Measurements from ENCODE around the gene SERINC5.

SERINC5 gene

DNA sequence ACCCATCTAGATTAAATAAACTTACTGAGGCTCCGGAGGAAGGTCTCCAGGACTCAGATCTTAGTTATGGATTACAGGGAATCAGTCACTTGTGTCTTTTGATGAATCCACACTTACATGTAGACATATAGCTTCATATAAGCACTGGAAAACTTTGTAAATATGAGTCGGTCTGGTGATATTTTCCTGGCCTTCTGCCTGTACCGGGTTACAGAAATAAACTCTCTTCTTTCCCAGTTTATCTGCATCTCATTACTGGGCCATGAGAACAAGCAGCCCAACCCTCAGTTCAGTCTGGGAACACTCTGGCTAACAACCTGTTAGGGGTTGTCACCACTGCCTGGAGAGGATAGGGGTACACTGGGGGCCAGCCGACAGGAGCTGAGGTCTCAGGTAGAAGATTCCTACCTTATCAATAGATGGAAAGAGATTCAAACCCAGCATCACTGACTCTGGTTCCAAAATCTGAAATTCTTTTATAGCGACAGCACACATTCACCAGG, 161.6 kb downstream of the SERINC5 start:
- DNase-seq (ENCODE audit: low spot score) = no peak

DNA sequence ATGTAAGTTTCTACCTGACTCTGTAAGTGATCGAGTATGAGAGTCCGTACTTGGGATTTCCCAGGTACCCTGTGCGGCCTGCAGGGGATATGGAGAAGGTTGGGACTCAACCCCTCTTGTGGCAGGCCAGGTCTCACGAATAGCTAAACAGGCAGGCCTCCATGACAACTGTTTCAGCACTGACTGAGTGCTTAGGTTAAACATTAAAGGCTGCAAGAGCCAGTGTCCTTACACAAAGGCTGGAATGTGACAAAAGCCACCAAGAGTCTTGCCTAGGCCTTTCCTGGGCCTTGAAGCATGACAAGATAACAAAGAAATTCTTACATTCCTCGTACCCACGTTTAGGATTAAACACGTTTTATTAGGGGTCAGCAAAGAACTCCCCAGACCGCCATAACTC, 162.1 kb downstream of the SERINC5 start:
- DNase-seq (ENCODE audit: low spot score) = no peak

DNA sequence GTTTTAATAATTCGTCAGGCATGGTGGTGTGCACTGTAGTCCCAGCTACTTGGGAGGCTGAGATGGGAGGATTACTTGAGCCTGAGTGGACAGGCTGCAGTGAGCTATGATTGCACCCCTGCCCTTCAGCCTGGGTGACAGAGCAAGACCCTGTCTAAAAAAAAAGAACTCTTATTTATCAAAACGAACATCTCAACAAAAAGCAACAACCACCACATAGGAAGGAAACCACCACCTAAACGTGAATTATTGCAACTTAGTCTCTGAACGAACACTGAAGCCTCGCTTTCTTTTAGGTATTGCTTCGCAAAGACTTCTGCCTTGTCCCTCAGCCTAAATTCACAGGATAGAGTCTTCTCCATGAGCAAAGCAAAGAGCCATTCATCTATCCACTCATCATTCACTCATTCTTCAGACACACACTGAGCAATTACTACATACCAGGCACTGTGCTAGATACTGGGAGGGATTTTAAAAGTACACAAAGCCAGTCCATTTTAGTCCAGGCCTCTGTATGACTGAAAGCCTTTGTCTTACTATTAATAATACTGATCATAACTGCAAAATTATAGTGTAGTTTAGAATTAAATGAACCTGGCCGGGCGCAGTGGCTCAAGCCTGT, 163.3 kb downstream of the SERINC5 start:
- no peak for DNase-seq (ENCODE audit: low spot score)

DNA sequence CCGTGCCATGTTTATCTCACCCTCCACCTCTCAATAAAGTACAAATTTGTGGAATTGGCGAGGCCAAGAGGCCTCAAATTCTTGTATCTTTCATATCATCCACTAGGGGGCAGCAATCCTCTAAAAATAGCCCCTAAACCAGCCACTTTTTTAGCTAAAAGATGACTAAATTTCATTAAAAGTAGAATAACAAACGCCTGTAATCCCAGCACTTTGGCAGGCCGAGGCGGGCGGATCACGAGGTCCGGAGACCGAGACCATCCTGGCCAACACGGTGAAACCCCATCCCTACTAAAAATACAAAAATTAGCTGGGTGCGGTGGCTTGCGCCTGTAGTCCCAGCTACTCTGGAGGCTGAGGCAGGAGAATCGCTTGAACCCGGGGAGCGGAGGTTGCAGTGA, 164.1 kb downstream of the SERINC5 start:
- peak; percentile 79 for DNase-seq (ENCODE audit: low spot score)

DNA sequence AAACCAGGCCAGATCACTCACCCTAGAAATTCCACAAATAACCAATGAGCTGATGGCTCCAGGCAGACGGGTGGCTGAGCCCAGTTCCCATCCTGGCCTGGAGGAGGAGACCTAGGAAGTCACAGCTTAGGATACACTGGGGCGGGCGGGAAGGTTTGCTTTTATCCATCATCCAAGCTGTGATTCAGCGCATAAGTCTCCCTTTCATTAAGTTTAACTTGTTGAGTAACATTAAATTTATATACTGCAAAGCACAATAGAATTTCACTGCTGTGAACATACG, 165.0 kb downstream of the SERINC5 start:
- DNase-seq (ENCODE audit: low spot score) = no peak

DNA sequence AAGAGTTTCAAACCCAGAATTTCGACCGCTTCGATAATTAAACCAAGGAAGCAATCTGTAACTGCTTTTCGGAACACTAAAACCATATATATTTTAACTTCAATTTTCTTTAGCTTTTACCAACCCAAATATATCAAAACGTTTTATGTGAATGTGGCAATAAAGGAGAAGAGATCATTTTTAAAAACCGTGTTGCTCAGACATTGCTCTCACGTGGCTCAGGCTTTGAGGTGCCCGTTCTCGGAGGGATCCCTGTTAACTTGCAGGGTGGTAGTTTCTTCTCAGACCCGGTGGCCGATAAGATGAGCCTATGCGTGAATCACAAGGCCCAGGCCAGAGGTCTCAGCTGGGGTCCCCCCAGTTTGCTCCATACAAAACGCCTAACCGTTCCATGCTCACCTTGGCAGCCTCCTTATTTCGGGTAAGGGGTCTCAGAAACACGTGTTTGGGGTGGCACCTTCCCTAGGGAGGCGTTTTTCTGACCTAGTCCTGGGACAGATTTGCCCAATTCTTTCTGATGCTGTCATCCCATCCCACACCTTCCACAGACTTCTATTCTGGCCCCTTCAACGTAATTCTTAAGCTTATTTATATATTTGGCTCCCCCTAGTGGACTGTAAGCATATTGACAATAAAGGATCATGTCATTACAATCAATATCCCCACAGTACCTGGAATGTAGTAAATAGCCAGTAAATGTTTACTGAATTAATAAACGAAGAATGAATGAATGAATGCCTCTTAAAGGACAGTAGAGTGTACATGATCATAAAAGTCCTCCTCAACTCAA, 172.6 kb downstream of the SERINC5 start:
- peak; percentile 88 for DNase-seq (ENCODE audit: low spot score)

DNA sequence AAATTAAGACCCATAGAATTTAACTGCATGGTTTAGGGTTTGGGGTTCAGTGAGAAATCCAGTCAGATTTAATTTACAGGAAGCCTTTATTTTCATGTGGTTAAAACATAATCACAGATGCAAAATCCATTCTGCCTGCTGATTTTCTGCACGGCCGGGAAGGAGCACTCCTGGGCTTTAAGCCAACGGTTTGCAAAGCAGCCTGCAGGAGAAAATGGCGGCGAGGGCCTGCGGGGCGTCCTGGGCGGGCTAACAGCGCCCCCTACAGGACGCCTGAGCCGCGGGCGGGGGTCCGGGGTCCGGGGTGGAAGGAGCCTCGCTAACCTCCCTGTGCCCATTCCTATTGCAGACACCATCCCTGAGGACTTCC, 173.1 kb downstream of the SERINC5 start:
- DNase-seq (ENCODE audit: low spot score) = peak; percentile 93

DNA sequence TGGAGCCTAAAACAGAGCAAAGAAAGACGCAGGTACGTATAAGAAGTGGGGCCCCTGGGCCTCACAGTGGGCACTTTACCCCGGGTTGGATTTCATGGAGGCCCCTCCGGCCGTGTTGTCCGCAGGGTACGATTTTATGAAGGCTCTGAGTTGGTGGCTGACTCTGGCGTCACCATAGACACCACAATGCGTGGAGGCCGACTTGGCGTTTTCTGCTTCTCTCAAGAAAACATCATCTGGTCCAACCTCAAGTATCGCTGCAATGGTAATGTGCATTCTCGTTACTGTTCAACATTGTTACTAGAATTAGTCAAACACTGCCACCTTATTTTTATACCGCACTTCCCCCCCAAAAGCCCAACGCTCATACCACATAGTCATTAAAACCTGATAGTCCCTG, 173.6 kb downstream of the SERINC5 start:
- DNase-seq (ENCODE audit: low spot score) = no peak

DNA sequence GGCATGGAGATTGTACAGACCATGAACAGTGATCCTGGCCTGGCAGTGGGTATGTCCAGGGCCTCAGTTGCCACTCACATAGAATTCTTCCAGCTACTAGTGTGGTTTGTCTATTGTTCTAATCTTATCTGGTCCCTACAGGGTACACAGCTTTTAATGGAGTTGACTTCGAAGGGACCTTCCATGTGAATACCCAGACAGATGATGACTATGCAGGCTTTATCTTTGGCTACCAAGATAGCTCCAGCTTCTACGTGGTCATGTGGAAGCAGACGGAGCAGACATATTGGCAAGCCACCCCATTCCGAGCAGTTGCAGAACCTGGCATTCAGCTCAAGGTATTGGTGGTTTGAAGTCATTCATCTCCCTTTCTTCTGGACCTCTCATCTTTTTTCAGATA, 176.9 kb downstream of the SERINC5 start:
- DNase-seq (ENCODE audit: low spot score) = no peak

DNA sequence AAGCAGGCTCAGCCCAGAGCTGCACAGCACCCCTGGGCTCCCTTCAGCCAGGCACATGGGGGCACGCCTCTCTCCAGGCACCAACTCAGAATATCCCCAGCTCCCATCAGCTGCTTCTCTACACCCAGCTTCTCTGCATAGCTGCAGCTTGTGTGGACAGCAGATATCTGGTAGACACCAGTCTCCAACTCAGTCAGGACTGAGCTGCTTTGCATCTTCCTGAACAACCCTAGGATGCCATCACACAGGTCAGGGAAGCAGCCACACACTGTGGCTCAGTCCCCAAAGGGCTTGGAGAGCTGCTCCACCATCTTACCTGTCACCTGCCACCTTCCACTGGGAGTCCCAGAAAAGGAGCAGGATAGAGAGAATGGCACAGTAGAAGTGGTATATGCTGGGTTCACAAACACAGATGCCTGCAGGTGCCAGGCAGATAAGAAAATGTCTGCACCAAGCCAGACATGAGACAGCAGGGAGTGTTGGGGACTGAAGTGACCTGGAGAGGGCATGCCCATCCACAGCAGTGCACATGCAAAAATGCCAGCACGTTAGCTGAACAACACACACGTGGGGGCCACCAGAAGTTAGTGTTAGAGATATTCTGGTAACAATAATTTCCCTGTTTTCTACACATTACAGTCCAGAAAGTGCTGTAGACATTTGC, 178.7 kb downstream of the SERINC5 start:
- DNase-seq (ENCODE audit: low spot score) = no peak

DNA sequence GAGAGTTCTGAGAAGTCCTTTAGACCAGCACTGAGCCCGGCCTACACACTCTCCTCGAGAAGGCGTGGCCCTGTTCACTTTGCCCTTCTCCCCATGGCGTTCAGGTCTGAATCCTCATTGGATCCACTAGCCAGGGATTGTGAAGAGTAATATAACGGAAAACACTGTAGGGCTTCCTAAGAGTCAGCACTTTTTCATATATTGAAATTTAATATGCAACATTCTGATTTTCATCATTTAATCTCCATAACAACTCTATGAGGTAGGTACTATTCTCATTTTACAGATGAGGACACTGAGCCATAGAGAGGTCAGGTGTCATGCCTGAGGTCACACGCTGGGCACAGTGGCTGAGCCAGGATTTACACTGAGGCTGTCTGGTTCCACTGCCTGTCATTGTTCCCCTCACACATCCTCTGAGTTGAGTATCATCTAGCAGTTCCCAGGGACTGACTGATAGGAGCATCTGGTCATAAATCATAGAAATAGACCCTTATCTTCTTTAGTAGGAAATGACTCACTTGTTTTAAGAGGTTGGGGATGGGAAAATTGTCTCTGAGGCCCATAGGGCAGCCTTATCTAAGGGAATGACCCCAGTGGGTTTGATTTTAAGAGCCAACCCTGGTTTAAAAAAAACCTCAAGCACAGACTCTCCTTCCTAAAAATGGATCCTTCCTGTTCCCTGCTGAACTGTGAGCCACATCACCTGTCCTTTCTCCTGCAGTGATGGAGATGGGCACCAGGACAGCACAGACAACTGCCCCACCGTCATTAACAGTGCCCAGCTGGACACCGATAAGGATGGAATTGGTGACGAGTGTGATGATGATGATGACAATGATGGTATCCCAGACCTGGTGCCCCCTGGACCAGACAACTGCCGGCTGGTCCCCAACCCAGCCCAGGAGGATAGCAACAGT, 179.5 kb downstream of the SERINC5 start:
- no peak for DNase-seq (ENCODE audit: low spot score)

DNA sequence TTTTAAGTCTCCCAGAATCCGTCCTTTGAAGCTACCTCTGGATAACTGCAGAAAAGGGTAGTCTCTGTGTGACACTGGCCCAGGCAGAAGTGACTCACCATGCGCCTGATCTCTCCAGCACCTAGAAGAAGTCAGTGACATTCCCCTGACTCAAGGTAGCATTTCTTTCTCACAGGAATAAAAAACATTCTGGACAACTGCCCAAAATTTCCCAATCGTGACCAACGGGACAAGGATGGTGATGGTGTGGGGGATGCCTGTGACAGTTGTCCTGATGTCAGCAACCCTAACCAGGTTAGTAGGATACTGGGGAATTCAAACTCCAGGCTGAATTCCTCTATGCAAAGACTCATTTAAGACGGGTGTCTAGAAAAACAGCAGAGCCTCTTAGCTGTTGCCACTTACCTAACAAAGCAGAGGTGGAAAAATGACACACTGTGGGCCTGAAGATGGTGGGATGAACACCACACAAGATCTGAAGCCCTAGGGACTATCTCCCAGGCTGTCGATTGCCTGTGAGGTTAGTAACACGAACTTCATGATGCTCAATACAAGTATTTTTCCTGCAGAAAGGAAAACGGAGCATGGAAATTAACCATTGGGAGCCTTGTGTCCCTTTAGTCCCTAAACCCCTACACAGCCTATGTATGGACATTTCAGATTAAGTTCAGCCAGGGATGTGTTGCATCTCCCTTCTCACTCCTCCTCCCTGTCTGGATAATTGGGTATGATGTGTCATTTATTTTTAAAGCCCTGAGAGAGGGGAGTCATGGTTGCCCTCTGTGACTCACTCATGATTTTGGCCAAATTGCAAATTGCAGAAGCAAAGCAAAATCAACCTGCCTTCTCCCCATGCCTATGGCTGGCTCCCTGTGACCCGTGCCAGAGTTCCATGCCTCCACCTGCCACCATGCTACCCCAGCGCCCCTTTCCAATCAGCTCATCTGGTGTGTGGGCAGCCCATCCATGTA, 183.5 kb downstream of the SERINC5 start:
- DNase-seq (ENCODE audit: low spot score) = peak; percentile 28

DNA sequence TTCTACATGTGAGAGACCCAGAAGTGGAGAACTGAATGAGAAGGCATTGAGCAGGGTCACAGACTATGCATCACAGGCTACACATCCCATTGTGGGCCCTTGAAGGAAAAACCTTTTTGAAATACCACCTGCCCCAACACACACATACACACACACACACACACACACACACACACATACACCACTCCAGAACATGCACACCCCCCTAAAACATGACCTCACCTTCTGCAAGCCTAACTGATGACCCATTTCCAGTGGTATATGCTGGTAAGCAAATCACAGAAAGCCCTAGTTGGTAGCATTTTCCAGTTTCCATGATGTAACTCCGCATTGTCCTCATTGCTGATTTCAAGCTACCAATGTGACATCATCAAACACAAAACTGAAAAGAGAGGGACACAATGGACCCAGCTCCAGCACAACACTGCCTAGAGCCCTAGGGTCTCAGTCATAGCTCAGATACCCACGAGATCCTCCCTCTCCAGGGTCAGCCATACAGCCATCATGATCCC, 184.3 kb downstream of the SERINC5 start:
- DNase-seq (ENCODE audit: low spot score) = no peak

DNA sequence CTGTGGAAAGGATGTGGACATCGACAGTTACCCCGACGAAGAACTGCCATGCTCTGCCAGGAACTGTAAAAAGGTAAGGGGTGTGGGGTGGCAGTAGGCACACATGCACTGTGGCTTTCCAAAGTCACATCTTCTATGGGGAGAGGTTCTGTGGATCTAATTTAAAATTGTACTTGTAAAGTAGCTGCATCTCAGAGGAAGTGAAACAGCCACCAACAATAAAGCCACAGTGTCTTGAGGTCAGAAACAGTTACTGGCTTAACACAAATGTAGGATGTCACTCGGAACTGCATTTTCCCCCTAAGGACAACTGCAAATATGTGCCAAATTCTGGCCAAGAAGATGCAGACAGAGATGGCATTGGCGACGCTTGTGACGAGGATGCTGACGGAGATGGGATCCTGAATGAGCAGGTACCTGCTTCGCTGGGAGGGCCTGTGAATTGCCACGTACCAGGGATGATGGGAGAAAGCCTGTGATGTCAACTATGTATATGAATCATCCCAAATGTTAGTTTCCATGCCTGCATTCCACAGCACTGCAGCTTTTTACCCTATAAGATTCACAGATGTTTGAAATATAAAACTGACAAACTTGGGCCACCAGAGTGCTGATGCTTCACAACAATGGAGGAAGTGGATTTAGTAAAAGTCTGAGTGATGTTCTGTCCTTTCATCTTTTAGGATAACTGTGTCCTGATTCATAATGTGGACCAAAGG, 185.4 kb downstream of the SERINC5 start:
- DNase-seq (ENCODE audit: low spot score) = no peak

DNA sequence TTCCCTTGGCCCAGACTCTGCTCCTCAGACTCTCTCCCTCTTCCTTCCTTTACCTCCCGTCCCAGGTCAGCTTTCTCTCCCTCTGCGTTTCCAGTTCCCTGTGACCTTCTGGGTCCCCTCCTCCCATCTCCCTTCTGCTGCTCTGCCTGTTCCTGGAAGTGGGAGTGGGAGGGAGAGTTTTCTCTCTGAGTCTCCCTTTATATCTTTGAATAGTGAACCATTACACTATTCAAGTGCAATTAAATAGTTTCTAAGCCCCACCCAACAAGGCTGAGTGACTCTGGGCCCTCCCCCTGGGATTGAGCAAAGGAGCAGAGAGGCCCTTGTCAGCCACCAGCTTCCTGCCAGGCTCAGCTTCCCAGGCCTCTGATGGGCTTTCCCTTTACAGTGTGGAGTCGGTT, 185.9 kb downstream of the SERINC5 start:
- peak; percentile 58 for DNase-seq (ENCODE audit: low spot score)

DNA sequence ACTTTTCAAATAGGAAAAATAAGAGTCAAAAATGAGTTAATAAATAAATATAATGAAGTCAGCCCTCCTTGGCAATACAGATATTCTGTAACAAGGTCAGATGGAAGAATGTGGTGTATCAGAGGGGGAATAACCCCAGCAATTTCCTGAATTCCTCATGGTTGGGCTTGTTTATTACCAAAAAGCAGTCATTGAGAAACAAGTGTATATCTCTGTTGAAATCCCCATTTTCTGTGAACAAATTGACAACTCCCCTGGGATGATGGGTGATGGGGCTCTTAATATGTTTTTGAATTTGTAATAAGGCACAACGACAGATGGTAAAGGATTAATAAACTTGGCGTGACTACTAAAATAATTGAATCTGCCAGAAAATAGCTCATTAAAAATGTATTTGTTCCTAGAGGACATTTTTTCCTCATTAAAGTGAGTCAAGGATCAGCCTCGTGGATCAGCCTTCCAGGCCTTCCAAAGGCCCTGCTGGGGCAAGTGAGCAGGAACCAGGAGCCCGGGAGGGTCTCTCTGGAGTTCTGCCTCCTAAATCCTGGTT, 186.5 kb downstream of the SERINC5 start:
- peak; percentile 67 for DNase-seq (ENCODE audit: low spot score)

DNA sequence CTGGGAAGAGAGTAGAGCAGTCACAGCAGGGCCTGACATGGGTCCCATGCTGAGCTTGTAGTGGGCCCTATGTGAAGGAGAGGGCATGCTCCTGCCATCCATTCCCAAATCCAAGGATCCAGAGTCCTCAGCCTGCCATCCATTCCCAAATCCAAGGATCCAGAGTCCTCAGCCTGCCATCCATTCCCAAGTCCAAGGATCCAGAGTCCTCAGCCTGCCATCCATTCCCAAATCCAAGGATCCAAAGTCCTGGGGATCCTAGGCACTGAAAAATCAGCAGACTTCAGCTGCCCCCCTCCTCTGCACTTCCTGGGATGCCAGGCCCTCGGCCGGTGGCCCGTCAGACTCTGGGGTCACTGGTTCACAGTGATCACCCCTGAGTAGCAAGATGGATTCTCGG, 187.1 kb downstream of the SERINC5 start:
- no peak for DNase-seq (ENCODE audit: low spot score)

DNA sequence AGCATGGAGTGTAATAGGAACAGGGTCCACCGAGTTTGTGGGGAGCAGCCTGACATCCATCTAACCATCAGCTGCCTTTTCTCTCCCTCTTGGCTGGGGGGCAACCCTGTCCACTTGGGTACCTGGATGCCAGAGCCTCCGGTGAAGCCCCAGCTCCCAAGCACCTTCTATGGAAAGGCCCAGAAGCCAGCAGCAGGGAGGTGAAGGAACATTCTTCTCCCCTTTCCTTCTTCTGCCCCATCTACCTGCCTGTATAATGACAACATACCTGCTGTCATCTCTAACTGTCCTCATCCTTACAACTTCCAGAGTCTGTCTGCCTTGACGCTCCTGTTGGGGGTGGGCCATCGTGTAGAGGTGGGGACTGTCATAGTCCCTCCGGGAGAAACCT, 187.6 kb downstream of the SERINC5 start:
- DNase-seq (ENCODE audit: low spot score) = no peak

DNA sequence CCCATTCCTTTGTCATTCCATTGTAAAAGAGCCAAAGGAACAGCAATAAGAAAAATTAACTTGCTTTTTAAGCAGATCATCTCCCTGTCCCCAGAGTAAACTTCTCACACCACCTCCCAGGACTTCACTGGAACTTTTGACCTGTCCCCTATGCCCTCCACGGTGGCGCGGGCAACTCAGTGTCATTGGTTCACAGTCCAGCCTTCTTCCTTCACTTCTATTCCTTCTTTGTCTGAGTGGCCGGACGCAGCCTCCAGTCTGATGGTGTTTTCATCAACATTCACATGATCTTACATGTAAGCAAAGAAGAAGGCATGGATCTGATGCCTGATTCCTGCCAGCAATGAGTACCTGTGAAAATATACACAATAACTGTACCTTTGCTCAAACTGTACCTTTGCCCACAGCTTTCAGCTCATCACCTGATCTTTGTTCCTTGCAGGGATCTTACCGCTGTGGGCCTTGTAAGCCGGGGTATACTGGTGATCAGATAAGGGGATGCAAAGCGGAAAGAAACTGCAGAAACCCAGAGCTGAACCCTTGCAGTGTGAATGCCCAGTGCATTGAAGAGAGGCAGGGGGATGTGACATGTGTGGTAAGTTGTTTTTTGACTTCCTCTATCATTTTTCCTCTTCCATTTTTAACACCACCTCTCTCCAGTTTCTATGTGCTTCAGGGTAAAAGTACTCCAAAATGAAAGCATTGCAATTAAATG, 188.2 kb downstream of the SERINC5 start:
- DNase-seq (ENCODE audit: low spot score) = no peak
